ENCODE results near the gene MAD2L1.

DNA sequence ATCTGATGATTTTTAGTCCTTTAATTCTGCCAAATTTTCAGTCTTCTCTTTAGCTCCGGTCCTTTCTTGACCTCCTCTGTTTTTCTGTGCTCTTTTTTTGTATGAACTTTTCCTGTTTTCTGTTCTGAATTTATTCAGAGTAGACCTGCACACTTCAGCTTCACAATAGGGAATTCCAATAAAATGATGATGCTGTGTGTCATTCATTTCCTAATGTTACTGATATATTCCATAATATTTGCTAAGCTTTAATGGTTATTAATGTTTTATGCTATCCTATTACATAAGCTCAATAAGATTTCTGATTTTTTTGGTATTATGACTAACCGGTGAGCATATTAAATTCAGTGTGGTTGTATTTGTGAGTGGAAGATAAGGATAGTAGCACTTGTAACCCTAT is 13.9 kb upstream of the MAD2L1 start:
- TF ChIP-seq, protein P1, sequence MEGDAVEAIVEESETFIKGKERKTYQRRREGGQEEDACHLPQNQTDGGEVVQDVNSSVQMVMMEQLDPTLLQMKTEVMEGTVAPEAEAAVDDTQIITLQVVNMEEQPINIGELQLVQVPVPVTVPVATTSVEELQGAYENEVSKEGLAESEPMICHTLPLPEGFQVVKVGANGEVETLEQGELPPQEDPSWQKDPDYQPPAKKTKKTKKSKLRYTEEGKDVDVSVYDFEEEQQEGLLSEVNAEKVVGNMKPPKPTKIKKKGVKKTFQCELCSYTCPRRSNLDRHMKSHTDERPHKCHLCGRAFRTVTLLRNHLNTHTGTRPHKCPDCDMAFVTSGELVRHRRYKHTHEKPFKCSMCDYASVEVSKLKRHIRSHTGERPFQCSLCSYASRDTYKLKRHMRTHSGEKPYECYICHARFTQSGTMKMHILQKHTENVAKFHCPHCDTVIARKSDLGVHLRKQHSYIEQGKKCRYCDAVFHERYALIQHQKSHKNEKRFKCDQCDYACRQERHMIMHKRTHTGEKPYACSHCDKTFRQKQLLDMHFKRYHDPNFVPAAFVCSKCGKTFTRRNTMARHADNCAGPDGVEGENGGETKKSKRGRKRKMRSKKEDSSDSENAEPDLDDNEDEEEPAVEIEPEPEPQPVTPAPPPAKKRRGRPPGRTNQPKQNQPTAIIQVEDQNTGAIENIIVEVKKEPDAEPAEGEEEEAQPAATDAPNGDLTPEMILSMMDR (IDR thresholded peaks at IDR 0.05) = no peak
- no peak for TF ChIP-seq ZFX (IDR thresholded peaks at IDR 0.05; ENCODE audit: borderline replicate concordance)

Measured in 22Rv1 (cell line).